Superior temporal gyrus (tissue), 1 donor: Measurements from ENCODE around the gene SKAP1.
"Not testable (repeated sequence)": the region's sequence is repeated elsewhere in the genome, so short reads cannot be mapped to it uniquely, and the experiment has no call there.

Experiments
- DNase-seq: peaks from one replicate; pipeline ENCODE4 v3.0.0-alpha.2; 2016; ENCODE audit errors: extremely low spot score

SKAP1 gene

GRCh38 chr17:48245465-48246033 lies 184.5 kb downstream of the SKAP1 start:
- not testable (repeated sequence) for DNase-seq

GRCh38 chr17:48244814-48245213 lies 185.2 kb downstream of the SKAP1 start:
- no peak for DNase-seq

- DNase-seq = no peak
Measured at GRCh38 chr17:48244121-48244711, 185.8 kb downstream of the SKAP1 start.

GRCh38 chr17:48241770-48242497 lies 188.1 kb downstream of the SKAP1 start:
- DNase-seq = no peak

- no peak for DNase-seq
Measured at GRCh38 chr17:48241131-48241591, 188.9 kb downstream of the SKAP1 start.

- DNase-seq = no peak
Measured at GRCh38 chr17:48240562-48241130, 189.4 kb downstream of the SKAP1 start.

- no peak for DNase-seq
Measured at GRCh38 chr17:48240122-48240521, 189.9 kb downstream of the SKAP1 start.

GRCh38 chr17:48239603-48239995 lies 190.4 kb downstream of the SKAP1 start:
- DNase-seq = no peak

GRCh38 chr17:48238933-48239602 lies 190.9 kb downstream of the SKAP1 start:
- DNase-seq = no peak

- DNase-seq = no peak
Measured at GRCh38 chr17:48237456-48237855, 192.6 kb downstream of the SKAP1 start.

GRCh38 chr17:48236681-48237134 lies 193.3 kb downstream of the SKAP1 start:
- DNase-seq = no peak

- DNase-seq = no peak
Measured at GRCh38 chr17:48234922-48235321, 195.1 kb downstream of the SKAP1 start.

GRCh38 chr17:48231995-48232959 lies 197.7 kb downstream of the SKAP1 start:
- DNase-seq = no peak

GRCh38 chr17:48229936-48230335 lies 200.1 kb downstream of the SKAP1 start:
- no peak for DNase-seq

- no peak for DNase-seq
Measured at GRCh38 chr17:48228720-48229119, 201.3 kb downstream of the SKAP1 start.

- no peak for DNase-seq
Measured at GRCh38 chr17:48225725-48226567, 204.1 kb downstream of the SKAP1 start.

GRCh38 chr17:48223945-48224344 lies 206.1 kb downstream of the SKAP1 start:
- DNase-seq = no peak

- peak; percentile 36 for DNase-seq
Measured at GRCh38 chr17:48219617-48220016, 210.4 kb downstream of the SKAP1 start.

- DNase-seq = peak; percentile 13
Measured at GRCh38 chr17:48215583-48216139, 214.4 kb downstream of the SKAP1 start.

- DNase-seq = no peak
Measured at GRCh38 chr17:48213797-48214196, 216.2 kb downstream of the SKAP1 start.
